GM19452 (cell line): ENCODE results near the gene FLCN.
"Not testable (repeated sequence)": the region's sequence is repeated elsewhere in the genome, so short reads cannot be mapped to it uniquely, and the experiment has no call there.

Source experiments
- ATAC-seq: cut with Tn5 transposase; IDR thresholded peaks from one replicate; pipeline ENCODE4 v1.9.1; 2021; ENCODE audit not compliant: unreplicated experiment

FLCN gene

GRCh38 chr17:17237026-17237799, at the start of gene FLCN:
Gene FLCN (minus strand): TSS chr17:17237168. CDS start chr17:17228137, 9,031 bp downstream.
- peak; percentile 81 for ATAC-seq

- ATAC-seq: no peak
Observed at GRCh38 chr17:17285951-17286350, 49.0 kb upstream of the FLCN start.

- ATAC-seq: peak; percentile 85
Observed at GRCh38 chr17:17280613-17281549, 43.9 kb upstream of the FLCN start, which contains the start of gene COPS3. Gene COPS3 (minus strand): TSS chr17:17281246. CDS start chr17:17281186, 60 bp downstream.

GRCh38 chr17:17279316-17279715, 42.3 kb upstream of the FLCN start:
- no peak for ATAC-seq

- ATAC-seq: not testable (repeated sequence)
Observed at GRCh38 chr17:17277431-17277830, 40.5 kb upstream of the FLCN start.

- no peak for ATAC-seq
Observed at GRCh38 chr17:17275971-17276370, 39.0 kb upstream of the FLCN start.

GRCh38 chr17:17269926-17270773, 33.2 kb upstream of the FLCN start:
- ATAC-seq: no peak

GRCh38 chr17:17264430-17264829, 27.5 kb upstream of the FLCN start:
- ATAC-seq: no peak

- no peak for ATAC-seq
Observed at GRCh38 chr17:17258998-17259397, 22.0 kb upstream of the FLCN start.

GRCh38 chr17:17258011-17258410, 21.0 kb upstream of the FLCN start:
- no peak for ATAC-seq

- ATAC-seq: no peak
Observed at GRCh38 chr17:17256316-17256715, 19.3 kb upstream of the FLCN start.

GRCh38 chr17:17255689-17256088, 18.7 kb upstream of the FLCN start:
- not testable (repeated sequence) for ATAC-seq

GRCh38 chr17:17254036-17254435, 17.1 kb upstream of the FLCN start:
- no peak for ATAC-seq

GRCh38 chr17:17253406-17253805, 16.4 kb upstream of the FLCN start:
- ATAC-seq: no peak

- no peak for ATAC-seq
Observed at GRCh38 chr17:17252149-17252661, 15.2 kb upstream of the FLCN start.

GRCh38 chr17:17246879-17247278, 9.9 kb upstream of the FLCN start:
- ATAC-seq: no peak

- ATAC-seq: no peak
Observed at GRCh38 chr17:17243163-17243562, 6.2 kb upstream of the FLCN start.

GRCh38 chr17:17242246-17242645, 5.3 kb upstream of the FLCN start:
- no peak for ATAC-seq

- ATAC-seq: no peak
Observed at GRCh38 chr17:17241656-17242055, 4.7 kb upstream of the FLCN start.

- ATAC-seq: no peak
Observed at GRCh38 chr17:17239832-17240231, 2.9 kb upstream of the FLCN start.
